HG02938 (cell line): ENCODE measurements around the gene WASL.

Experiments
- ATAC-seq: cut with Tn5 transposase; IDR thresholded peaks from one replicate; pipeline ENCODE4 v1.9.1; 2021; ENCODE audit warnings: mild to moderate bottlenecking, moderate library complexity; ENCODE audit not compliant: unreplicated experiment

WASL gene

GRCh38 chr7:123705211-123705901, 43.4 kb downstream of the WASL start:
- ATAC-seq: no peak

- ATAC-seq: no peak
Measured at GRCh38 chr7:123695944-123696677, 52.7 kb downstream of the WASL start.

- ATAC-seq: no peak
Measured at GRCh38 chr7:123692471-123692877, 56.3 kb downstream of the WASL start.

- no peak for ATAC-seq
Measured at GRCh38 chr7:123690550-123690949, 58.3 kb downstream of the WASL start.

GRCh38 chr7:123689250-123689649, 59.6 kb downstream of the WASL start:
- no peak for ATAC-seq

GRCh38 chr7:123687727-123688126, 61.1 kb downstream of the WASL start:
- ATAC-seq: no peak

- ATAC-seq: no peak
Measured at GRCh38 chr7:123687161-123687560, 61.6 kb downstream of the WASL start.

GRCh38 chr7:123682690-123683089, 66.1 kb downstream of the WASL start:
- peak; percentile 85 for ATAC-seq

GRCh38 chr7:123681561-123681960, 67.2 kb downstream of the WASL start:
- no peak for ATAC-seq

- no peak for ATAC-seq
Measured at GRCh38 chr7:123680580-123680979, 68.2 kb downstream of the WASL start.

- no peak for ATAC-seq
Measured at GRCh38 chr7:123679614-123680013, 69.2 kb downstream of the WASL start.

GRCh38 chr7:123677061-123677715, 71.6 kb downstream of the WASL start:
- no peak for ATAC-seq

GRCh38 chr7:123675181-123675473, 73.7 kb downstream of the WASL start:
- no peak for ATAC-seq

GRCh38 chr7:123674399-123675180, 74.2 kb downstream of the WASL start:
- ATAC-seq: no peak

- ATAC-seq: no peak
Measured at GRCh38 chr7:123673752-123674398, 74.9 kb downstream of the WASL start.

GRCh38 chr7:123673137-123673732, 75.6 kb downstream of the WASL start:
- ATAC-seq: no peak

- ATAC-seq: no peak
Measured at GRCh38 chr7:123669485-123669884, 79.3 kb downstream of the WASL start.

- ATAC-seq: no peak
Measured at GRCh38 chr7:123666492-123666891, 82.3 kb downstream of the WASL start.

GRCh38 chr7:123665896-123666295, 82.9 kb downstream of the WASL start:
- no peak for ATAC-seq

- no peak for ATAC-seq
Measured at GRCh38 chr7:123665157-123665556, 83.6 kb downstream of the WASL start.

- ATAC-seq: no peak
Measured at GRCh38 chr7:123663200-123663599, 85.6 kb downstream of the WASL start.
